Spinal cord (tissue), 10 donors: ENCODE results near the gene EML5. TPM values are rescaled to one million over a fixed set of nuclear protein-coding genes. Genes with fewer than 3 reads are reported as not detected.

ENCODE experiments used
- DNase-seq, 6 donors: peaks; one replicate each; pipeline versions ENCODE4 v3.0.0 to v3.0.0-alpha.2; 2013 to 2015; ENCODE audit warnings: low spot score in 6 of 6, low read depth in 4 of 6
- H3K27ac ChIP-seq: one replicate; pipeline ENCODE4 v1.5.1; 2013; ENCODE audit warnings: low read depth, low read length, control low read depth
- H3K27me3 ChIP-seq: one replicate; pipeline ENCODE4 v1.6.1; 2013; ENCODE audit warnings: low read length; ENCODE audit not compliant: control insufficient read depth, insufficient read depth
- H3K36me3 ChIP-seq: one replicate; pipeline ENCODE4 v1.6.1; 2013; ENCODE audit warnings: low read length; ENCODE audit not compliant: control insufficient read depth, insufficient read depth
- H3K4me1 ChIP-seq: one replicate; pipeline ENCODE4 v1.6.1; 2013; ENCODE audit warnings: low read length; ENCODE audit not compliant: control insufficient read depth, insufficient read depth
- H3K4me3 ChIP-seq: one replicate; pipeline ENCODE4 v1.5.1; 2013; ENCODE audit warnings: low read depth, low read length, control low read depth
- H3K9me3 ChIP-seq: one replicate; pipeline ENCODE4 v1.6.1; 2013; ENCODE audit warnings: low read length; ENCODE audit not compliant: control insufficient read depth, insufficient read depth
- WGBS: methylation state at CpG from one replicate; pipeline ENCODE4 v1.1.5; 2013; ENCODE audit warnings: missing lambda C conversion rate; ENCODE audit not compliant: insufficient coverage; 5-methylcytosine and 5-hydroxymethylcytosine counted together
- polyA plus RNA-seq, 2 donors: library from polyadenylated mRNA; unstranded; fragments of 120-200 nt; gene quantifications; one replicate each; pipeline ENCODE4 v1.2.1, GENCODE V29; 2013; ENCODE audit not compliant: insufficient read length in 2 of 2
- total RNA-seq, 2 donors: library from RNA; depleted of rRNA in 1 of 2; stranded (reverse); fragments of 120-200 nt in 1 of 2; fragments of >200 nt in 1 of 2; gene quantifications; one replicate each; pipeline versions ENCODE4 v1.2.3 to v1.2.4, GENCODE V29; 2013 to 2014
- donor health status: healthy.

Gene EML5
- total and polyA plus RNA-seq, 4 donors = 5.2 to 16.1 (median 7.5) TPM

DNA sequence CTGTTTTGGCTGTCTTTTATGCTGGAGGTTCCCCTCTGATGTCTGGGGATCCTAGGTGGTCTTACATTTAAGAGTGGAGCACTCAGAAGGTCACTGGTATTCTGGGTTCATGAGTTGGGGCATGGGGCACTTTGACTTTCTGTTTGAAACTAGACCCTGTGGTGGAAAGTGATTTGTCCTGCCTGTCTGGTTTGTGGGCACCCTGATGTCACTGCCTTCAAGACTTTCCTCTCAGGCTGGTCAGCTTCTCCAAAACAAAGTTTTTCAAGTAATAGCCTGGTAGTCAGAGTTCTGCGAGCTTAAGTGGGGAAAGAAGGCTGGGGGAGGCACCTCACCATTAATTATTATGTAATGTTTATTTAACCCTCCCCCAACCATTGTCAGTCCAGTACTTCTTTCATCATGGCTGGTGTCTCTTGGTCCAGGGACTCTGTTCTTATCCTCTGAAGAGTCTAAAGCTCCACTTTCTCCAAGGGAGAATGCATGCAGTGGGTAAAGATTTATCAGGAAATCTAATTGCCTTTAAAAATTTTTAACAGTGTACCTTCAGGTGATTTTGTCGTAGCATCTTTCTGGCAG lies 194.6 kb downstream of the EML5 start:
- Histone ChIP-seq H3K27ac (no peak overlapping the region), H3K4me3 (no peak overlapping the region), H3K36me3 (peaks cover 30% of the 10 kb centered on the region), H3K27me3 (no peaks in the 10 kb centered on the region), H3K9me3 (no peaks in the 10 kb centered on the region), H3K4me1 (no peaks in the 10 kb centered on the region)
- WGBS = no CpG with 5 or more reads among the region's 2 CpGs
- no peak for DNase-seq

DNA sequence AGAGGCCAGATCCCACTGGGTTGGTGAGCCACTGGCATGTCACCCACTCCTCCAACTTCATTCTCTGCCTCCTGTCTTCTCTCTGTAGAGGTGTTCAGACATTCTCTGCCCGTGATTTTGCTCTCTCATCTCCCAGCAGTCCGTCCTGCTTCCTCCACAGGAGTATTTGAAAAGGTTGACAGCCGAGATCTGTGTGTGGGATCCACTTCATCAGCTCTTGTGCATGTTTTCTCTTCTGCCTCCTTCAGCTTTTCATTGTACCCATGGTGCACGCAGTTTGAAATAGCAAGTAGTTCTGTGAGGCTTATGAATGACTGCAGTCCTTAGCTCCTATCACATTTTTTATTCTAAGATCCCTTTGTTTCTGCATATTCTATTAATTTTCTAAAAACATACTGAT lies 195.2 kb downstream of the EML5 start:
- WGBS = no CpG with 5 or more reads among the region's 4 CpGs
- Histone ChIP-seq H3K27me3 (no peaks in the 10 kb centered on the region), H3K4me3 (no peak overlapping the region), H3K36me3 (peaks cover 32% of the 10 kb centered on the region), H3K27ac (no peak overlapping the region), H3K9me3 (no peaks in the 10 kb centered on the region), H3K4me1 (no peaks in the 10 kb centered on the region)
- DNase-seq = no peak

DNA sequence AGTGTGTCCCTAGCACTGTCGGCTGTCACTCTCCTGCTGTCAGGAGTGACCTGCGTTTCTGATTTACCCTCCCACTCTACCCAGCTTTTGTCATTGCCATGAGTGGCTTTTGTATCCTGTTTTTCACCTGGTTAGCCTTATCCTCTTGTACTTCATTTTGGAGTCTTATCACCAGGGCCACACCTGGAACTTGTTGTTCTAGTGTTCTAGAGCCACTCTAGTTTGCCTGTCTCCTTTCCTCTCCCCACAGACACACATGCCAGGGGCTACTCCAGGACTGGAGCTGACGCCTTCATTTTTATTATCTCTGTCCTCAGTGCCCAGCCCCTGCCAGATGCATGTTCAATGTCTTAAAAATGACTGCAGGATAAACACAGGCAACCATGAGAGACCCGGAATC lies 195.7 kb downstream of the EML5 start:
- 97% methylated on average over 4 of the region's 4 CpGs for WGBS

DNA sequence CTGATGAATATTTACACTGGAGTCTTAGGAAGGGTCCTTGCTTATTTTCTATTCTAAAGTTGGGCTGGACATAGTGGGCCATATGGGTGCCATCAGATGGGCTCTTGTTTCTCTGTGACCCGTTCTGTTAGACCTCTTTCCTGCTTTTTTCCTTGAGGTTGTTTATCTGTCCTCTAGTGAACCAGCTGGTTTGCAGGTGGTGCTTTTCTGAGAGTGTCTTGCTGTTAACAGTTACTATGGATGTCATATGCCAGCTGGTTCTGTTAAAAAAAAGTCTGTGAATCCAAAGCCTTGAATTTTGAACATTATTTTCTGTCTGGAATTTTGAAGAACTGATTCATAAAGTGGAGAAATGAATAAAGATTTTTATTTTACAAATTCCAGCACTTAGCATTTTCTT lies 200.7 kb downstream of the EML5 start:
- no peaks in the 10 kb centered on the region for H3K9me3 ChIP-seq
- no peaks in the 10 kb centered on the region for H3K4me1 ChIP-seq
- WGBS = 50% methylated on average over 1 of the region's 1 CpG
- no peak overlapping the region for H3K4me3 ChIP-seq
- H3K36me3 ChIP-seq = peaks cover 32% of the 10 kb centered on the region
- peak in 2 of 6 donors; percentile 10 to 63 for DNase-seq
- H3K27me3 ChIP-seq = no peaks in the 10 kb centered on the region
- no peak overlapping the region for H3K27ac ChIP-seq

More for the DNA sequence above, 195.7 kb downstream of the EML5 start:
- peaks cover 32% of the 10 kb centered on the region for H3K36me3 ChIP-seq
- H3K9me3 ChIP-seq = no peaks in the 10 kb centered on the region
- no peaks in the 10 kb centered on the region for H3K4me1 ChIP-seq
- no peak overlapping the region for H3K4me3 ChIP-seq
- H3K27me3 ChIP-seq = no peaks in the 10 kb centered on the region
- DNase-seq = no peak
- H3K27ac ChIP-seq = no peak overlapping the region

DNA sequence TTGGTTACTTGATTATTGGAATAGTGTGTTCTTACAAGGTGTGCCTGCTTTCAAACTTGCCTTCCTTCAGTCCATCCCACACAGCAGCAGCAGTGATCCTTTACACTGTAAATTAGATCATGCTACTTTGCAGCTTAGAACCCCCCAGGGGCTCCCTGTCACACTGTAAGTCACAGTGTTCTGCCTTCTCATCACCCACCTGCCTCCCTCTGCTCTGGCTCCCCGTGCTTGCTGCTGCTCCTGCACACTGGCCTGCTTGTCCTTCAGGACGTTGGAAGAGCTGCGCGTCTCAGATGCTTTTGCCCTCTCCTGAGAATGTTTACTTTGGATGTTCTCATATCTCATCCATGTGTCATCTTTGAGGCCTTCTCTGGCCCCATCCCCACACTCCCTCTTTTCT lies 202.6 kb downstream of the EML5 start:
- DNase-seq = no peak
- peaks cover 38% of the 10 kb centered on the region for H3K36me3 ChIP-seq

DNA sequence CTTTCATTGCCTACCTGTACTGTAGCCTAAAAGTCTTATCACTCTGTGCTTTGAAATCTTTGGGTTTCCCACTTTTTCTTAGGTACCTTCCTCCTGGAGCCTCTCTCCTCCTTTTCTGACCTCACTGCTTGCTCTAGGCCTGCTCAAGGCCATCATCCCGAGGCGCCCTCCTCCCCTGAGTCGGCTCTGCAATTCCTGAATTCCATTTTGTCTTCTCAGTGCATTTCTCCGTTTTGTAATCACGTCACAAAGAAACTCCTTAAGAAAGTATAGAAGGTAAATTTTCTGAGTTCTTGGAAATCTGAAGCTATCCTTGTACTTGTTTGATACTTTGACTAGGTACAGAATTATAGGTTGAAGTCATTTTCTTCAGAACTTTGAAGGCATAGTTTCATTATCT lies 204.7 kb downstream of the EML5 start:
- DNase-seq = no peak
- Histone ChIP-seq H3K36me3 (peaks cover 42% of the 10 kb centered on the region), H3K4me3 (no peak overlapping the region), H3K4me1 (no peaks in the 10 kb centered on the region), H3K9me3 (no peaks in the 10 kb centered on the region), H3K27ac (no peak overlapping the region), H3K27me3 (no peaks in the 10 kb centered on the region)
- 100% methylated on average over 3 of the region's 5 CpGs for WGBS

More for the DNA sequence above, 202.6 kb downstream of the EML5 start:
- WGBS = 79% methylated on average over 4 of the region's 4 CpGs
- H3K4me1 ChIP-seq = no peaks in the 10 kb centered on the region
- H3K27ac ChIP-seq = no peak overlapping the region
- H3K27me3 ChIP-seq = no peaks in the 10 kb centered on the region
- no peaks in the 10 kb centered on the region for H3K9me3 ChIP-seq
- H3K4me3 ChIP-seq = no peak overlapping the region

DNA sequence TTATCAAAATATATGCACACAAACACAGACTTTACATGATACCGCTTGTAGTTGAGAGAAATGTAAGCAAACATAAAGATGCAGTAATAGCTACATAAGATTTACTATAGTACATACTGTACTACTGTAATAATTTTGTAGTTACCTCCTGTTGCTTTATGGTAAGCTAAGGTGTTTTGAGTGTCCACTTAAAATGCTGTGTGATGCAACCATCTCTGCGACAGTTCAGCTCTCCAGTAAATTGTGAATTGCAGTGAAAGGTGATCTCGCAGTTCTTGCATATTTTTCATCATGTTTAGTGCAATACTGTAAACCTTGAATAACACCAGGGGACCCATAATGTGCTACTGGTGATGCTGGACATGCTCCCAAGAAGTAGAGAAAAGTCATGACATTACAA lies 208.3 kb downstream of the EML5 start:
- H3K27me3 ChIP-seq = no peaks in the 10 kb centered on the region
- no CpG with 5 or more reads among the region's 3 CpGs for WGBS
- peaks cover 37% of the 10 kb centered on the region for H3K36me3 ChIP-seq
- no peak overlapping the region for H3K27ac ChIP-seq
- no peaks in the 10 kb centered on the region for H3K9me3 ChIP-seq
- no peaks in the 10 kb centered on the region for H3K4me1 ChIP-seq
- no peak overlapping the region for H3K4me3 ChIP-seq
- DNase-seq = no peak

DNA sequence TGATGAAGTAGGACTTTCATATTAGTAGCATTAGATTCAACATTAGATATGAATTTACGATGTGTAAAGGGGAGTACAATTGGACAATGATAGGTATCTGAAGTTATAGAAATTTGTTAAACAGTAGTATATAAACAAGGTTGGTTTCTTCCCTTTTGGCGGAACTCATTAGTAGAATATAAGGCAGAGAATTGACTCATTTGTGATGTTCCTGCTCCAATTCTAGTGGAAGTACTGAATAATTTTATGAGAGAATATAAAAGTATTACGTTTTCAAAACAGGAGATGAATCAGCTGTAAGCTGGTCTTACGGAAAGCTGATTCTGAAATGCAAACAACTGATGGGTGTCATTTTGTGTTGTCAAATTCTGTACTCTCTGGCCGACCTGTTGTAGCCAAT lies 216.5 kb downstream of the EML5 start:
- Histone ChIP-seq H3K4me3 (no peak overlapping the region), H3K27ac (no peak overlapping the region), H3K27me3 (no peaks in the 10 kb centered on the region), H3K9me3 (no peaks in the 10 kb centered on the region), H3K4me1 (no peaks in the 10 kb centered on the region), H3K36me3 (peaks cover 67% of the 10 kb centered on the region)
- no peak for DNase-seq
- 100% methylated on average over 4 of the region's 5 CpGs for WGBS

DNA sequence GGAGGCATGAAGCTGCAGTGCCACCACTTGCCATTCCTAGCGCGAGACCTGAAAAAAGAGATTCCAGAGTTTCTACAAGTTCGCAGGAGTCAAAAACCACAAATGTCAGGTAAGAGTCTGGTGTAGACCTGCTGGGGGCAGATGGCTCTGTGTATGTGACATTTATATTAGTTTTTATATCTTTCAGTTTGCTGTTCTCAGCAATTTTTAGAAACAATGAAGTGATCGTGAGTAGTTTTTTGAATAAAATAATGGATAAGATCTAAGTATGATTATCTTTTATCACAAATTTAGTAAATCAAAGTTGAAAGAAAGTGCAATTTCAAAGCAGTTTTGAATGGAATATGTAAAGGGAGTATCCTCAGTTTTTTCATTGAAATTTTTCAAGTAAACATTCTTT lies 220.6 kb downstream of the EML5 start:
- Histone ChIP-seq H3K9me3 (no peaks in the 10 kb centered on the region), H3K36me3 (peaks cover 58% of the 10 kb centered on the region), H3K4me1 (no peaks in the 10 kb centered on the region), H3K27ac (no peak overlapping the region), H3K4me3 (no peak overlapping the region), H3K27me3 (no peaks in the 10 kb centered on the region)
- DNase-seq = no peak
- WGBS = 100% methylated on average over 1 of the region's 4 CpGs

DNA sequence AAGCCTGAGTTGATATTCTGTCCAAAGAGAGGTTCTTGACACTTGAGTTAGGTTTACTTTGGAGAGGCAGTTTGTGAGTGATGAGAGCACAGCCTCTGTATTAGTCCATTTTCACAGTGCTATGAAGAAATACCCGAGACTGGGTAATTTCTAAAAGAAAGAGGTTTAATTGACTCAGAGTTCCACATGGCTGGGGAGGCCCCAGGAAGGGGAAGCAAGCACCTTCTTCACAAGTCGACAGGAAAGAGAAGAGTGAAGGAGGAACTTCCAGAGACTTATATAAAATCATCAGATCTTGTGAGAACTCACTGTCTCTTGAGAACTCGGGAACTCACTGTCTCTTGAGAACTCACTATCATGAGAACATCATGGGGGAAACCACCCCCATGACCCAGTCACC lies 224.6 kb downstream of the EML5 start:
- Histone ChIP-seq H3K27ac (no peak overlapping the region), H3K27me3 (no peaks in the 10 kb centered on the region), H3K36me3 (peaks cover 29% of the 10 kb centered on the region), H3K4me1 (peaks cover 3% of the 10 kb centered on the region), H3K9me3 (no peaks in the 10 kb centered on the region), H3K4me3 (no peak overlapping the region)
- 50% methylated on average over 1 of the region's 3 CpGs for WGBS
- no peak for DNase-seq
